Peyer's patch (tissue), 4 donors: Measurements from ENCODE around the gene EYA4.

Experiments
- CTCF ChIP-seq, 6 experiments: fragments of 450-650 bp in 4 of 6; fragments of 200-600 bp in 2 of 6; sonication (generic) in 1 of 6; IDR thresholded peaks; one replicate each; pipeline ENCODE4 v1.5.1; 2017 to 2019; ENCODE audit warnings: antibody characterized with exemption in 6 of 6, mild to moderate bottlenecking in 3 of 6, moderate library complexity in 1 of 6
- POLR2A ChIP-seq, 2 donors: fragments of 450-650 bp; IDR thresholded peaks; one replicate each; pipeline ENCODE4 v1.5.1; 2017; ENCODE audit warnings: antibody characterized with exemption in 2 of 2, mild to moderate bottlenecking in 2 of 2, moderate library complexity in 2 of 2

- TF ChIP-seq CTCF (IDR thresholded peaks at IDR 0.05) (no peak), POLR2A (IDR thresholded peaks at IDR 0.05) (no peak)
Observed at GRCh38 chr6:133341607-133342158, 100.5 kb downstream of the EYA4 start.
